CD1c-positive myeloid dendritic cell (primary cell): Measurements from ENCODE around the gene NKX3-2.

Experiments used
- DNase-seq: peaks from one replicate; pipeline ENCODE4 v3.0.0-alpha.2; 2016; ENCODE audit errors: extremely low spot score

NKX3-2 gene

GRCh38 chr4:13545394-13545808 is 1.1 kb upstream of the NKX3-2 start:
- no peak for DNase-seq

- DNase-seq, result peak; percentile 37
These were observed 492 bp upstream of the NKX3-2 start for GRCh38 chr4:13544606-13545393.

- no peak for DNase-seq
These were observed 1.1 kb downstream of the NKX3-2 start for GRCh38 chr4:13543032-13543838.

- no peak for DNase-seq
These were observed 1.7 kb downstream of the NKX3-2 start for GRCh38 chr4:13542577-13543031.

GRCh38 chr4:13541720-13542576 is 2.4 kb downstream of the NKX3-2 start:
- DNase-seq, result no peak

- no peak for DNase-seq
These were observed 3.1 kb downstream of the NKX3-2 start for GRCh38 chr4:13541176-13541604.

- no peak for DNase-seq
These were observed 3.7 kb downstream of the NKX3-2 start for GRCh38 chr4:13540446-13541175.

GRCh38 chr4:13539619-13540445 is 4.5 kb downstream of the NKX3-2 start:
- DNase-seq, result no peak

- DNase-seq, result no peak
These were observed 5.2 kb downstream of the NKX3-2 start for GRCh38 chr4:13539047-13539618.

GRCh38 chr4:13538427-13538973 is 5.8 kb downstream of the NKX3-2 start:
- DNase-seq, result no peak

- no peak for DNase-seq
These were observed 6.5 kb downstream of the NKX3-2 start for GRCh38 chr4:13537832-13538177.

- DNase-seq, result no peak
These were observed 7.1 kb downstream of the NKX3-2 start for GRCh38 chr4:13537011-13537831.

- DNase-seq, result no peak
These were observed 7.7 kb downstream of the NKX3-2 start for GRCh38 chr4:13536607-13537006.

- no peak for DNase-seq
These were observed 8.5 kb downstream of the NKX3-2 start for GRCh38 chr4:13535708-13536361.

GRCh38 chr4:13535118-13535517 is 9.2 kb downstream of the NKX3-2 start:
- no peak for DNase-seq

GRCh38 chr4:13534344-13535063 is 9.8 kb downstream of the NKX3-2 start:
- no peak for DNase-seq

GRCh38 chr4:13533670-13534343 is 10.5 kb downstream of the NKX3-2 start:
- DNase-seq, result no peak
